Kidney epithelial cell (primary cell): ENCODE results near the gene POLR2A. TPM values are rescaled to one million over a fixed set of nuclear protein-coding genes. Genes with fewer than 3 reads are reported as not detected.

Experiments used
- DNase-seq: peaks from one replicate; pipeline ENCODE4 v3.0.0-alpha.2; 2010; ENCODE audit warnings: low read depth
- H3K27me3 ChIP-seq: 2 replicates; pipeline ENCODE4 v1.6.0; 2011; ENCODE audit warnings: low read length; ENCODE audit not compliant: control insufficient read depth, insufficient read depth
- H3K36me3 ChIP-seq: 2 replicates; pipeline ENCODE4 v1.5.1; 2011; ENCODE audit warnings: low read length; ENCODE audit not compliant: control insufficient read depth, insufficient read depth
- H3K4me3 ChIP-seq: 2 replicates; pipeline ENCODE4 v1.5.1; 2011; ENCODE audit warnings: low read depth, mild to moderate bottlenecking, control low read depth, low read length
- total RNA-seq: library from RNA; depleted of rRNA; stranded (reverse); fragments of >200 nt; gene quantifications from 2 replicates; pipeline ENCODE4 v1.2.3, GENCODE V29; 2015
- TF ChIP-seq, protein P1 (sequence below): IDR thresholded peaks from 2 replicates; pipeline ENCODE4 v1.5.1; 2011; ENCODE audit warnings: mild to moderate bottlenecking, moderate library complexity, low read length, control low read depth, inconsistent platforms; ENCODE audit not compliant: insufficient read depth, poor library complexity, severe bottlenecking

The POLR2A gene
- total RNA-seq, 1 donor from 2014 or later, result 56.9 TPM

DNA sequence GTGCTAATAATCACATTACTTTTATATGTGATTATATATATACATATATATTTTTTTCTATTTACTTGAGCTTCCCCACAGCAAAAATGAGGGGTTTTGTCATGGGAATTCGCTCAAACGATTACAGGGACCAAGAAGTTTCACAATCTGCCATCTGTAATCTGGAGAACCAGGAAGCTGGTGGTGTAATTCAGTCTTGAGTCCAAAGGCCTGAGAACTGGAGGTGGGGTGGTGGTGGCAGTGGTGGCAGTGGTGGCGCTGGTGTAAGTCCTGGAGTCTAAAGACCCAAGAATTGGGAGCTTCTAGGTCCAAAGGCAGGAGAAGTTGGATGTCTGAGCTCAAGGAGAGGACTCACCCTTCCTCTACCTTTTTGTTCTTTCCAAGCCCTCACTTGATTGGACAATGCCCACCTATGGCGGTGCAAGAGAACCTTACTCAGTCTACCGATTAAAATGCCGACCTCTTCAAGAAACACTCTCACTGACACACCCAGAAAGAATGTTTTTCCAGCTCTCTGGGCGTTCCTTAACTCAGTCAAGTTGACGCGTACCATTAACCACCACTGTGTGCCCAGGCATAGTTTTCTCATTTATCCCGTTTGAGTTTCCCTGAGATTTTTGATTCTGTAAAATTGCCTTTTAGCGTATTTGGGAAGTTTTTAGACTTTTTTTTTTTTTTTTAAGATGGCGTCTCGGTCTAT, 31.9 kb downstream of the POLR2A start:
- peaks cover 5% of the 10 kb centered on the region for H3K36me3 ChIP-seq
- no peak for DNase-seq
- H3K4me3 ChIP-seq, result no peak overlapping the region
- TF ChIP-seq, protein P1, sequence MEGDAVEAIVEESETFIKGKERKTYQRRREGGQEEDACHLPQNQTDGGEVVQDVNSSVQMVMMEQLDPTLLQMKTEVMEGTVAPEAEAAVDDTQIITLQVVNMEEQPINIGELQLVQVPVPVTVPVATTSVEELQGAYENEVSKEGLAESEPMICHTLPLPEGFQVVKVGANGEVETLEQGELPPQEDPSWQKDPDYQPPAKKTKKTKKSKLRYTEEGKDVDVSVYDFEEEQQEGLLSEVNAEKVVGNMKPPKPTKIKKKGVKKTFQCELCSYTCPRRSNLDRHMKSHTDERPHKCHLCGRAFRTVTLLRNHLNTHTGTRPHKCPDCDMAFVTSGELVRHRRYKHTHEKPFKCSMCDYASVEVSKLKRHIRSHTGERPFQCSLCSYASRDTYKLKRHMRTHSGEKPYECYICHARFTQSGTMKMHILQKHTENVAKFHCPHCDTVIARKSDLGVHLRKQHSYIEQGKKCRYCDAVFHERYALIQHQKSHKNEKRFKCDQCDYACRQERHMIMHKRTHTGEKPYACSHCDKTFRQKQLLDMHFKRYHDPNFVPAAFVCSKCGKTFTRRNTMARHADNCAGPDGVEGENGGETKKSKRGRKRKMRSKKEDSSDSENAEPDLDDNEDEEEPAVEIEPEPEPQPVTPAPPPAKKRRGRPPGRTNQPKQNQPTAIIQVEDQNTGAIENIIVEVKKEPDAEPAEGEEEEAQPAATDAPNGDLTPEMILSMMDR, result no peak
- no peaks in the 10 kb centered on the region for H3K27me3 ChIP-seq

DNA sequence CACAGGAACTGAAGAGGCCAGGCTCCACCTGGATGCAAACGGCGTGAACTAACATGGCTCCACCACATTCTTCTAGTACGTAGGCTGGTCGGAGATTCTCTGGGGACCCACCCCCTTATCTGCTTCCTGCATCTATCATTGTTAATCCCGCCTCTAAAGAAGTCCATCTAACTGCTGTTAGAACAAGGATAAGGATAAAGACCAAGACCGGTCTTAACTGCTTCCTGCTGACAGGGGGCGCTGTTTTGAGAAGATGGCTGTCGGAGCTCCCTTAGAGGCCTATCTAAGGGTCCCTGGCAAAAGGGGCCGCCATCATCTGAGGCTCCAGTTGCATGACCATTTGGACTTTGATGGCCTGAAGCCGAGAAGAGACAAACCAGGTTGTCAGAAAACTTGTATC, 38.9 kb downstream of the POLR2A start:
- Histone ChIP-seq H3K4me3 (no peak overlapping the region), H3K27me3 (no peaks in the 10 kb centered on the region), H3K36me3 (no peaks in the 10 kb centered on the region)
- DNase-seq, result no peak
- TF ChIP-seq, protein P1, result peak; percentile 28

DNA sequence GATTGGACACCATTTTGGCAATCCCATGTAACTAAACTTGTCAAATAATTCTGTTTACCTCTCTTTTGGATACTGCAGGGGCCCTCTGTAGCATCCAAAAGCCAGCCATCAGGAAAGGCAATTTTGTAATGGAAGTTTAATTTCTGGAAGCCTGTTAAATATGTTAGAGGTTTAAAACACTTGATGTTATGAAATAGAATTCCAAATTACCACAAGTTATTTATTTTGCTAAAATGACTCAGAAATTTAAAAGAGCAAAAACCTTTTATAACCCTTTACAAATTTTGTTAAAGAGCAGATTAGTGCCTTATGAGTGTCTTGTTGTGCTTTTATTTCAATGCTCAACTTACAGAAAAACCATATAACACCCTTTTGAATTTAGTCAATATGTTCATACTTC, 44.7 kb downstream of the POLR2A start:
- TF ChIP-seq, protein P1, result no peak

DNA sequence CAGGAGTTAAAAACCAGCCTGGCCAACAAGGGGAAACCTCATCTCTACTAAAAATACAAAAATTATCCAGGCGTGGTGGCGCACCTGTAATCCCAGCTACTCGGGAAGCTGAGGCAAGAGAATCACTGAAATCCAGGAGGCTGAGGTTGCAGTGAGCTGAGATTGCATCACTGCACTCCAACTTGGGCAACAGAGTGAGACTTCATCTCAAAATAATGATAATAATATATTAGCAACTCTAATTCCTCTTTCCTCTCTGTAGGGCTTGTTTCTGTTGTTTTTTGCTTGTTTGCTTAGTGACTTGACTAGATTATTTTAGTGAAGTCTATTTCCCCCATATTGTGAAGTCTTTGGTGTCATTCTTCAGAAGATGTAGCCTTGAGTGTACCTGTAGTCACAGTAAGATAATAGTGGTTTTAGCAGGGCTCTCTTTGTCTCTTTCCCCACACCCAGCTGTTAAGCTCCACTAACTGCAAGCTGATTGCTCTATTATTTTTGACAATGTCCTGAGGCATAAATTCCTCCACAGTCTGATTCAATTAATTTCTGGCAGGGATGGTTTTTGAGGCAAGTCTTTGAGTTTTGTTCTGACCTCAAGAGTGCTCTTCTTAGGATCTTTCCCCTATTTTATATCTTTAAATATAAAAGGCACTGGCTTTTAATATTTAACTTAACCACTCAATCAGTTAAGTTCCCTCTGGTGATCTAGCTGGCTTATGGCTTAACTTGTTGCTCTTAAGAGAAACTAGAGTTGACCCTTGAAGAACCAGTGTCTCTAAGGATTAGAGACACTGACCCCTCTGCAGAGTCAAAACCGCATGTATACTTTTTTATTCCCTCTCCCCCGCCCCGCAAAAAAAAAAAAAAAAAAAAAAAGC, 46.1 kb downstream of the POLR2A start:
- TF ChIP-seq, protein P1, result no peak
- no peaks in the 10 kb centered on the region for H3K36me3 ChIP-seq
- no peak for DNase-seq
- H3K27me3 ChIP-seq, result no peaks in the 10 kb centered on the region
- H3K4me3 ChIP-seq, result no peak overlapping the region

More for the DNA sequence above, 44.7 kb downstream of the POLR2A start:
- no peak overlapping the region for H3K4me3 ChIP-seq
- H3K27me3 ChIP-seq, result no peaks in the 10 kb centered on the region
- H3K36me3 ChIP-seq, result no peaks in the 10 kb centered on the region
- DNase-seq, result no peak

DNA sequence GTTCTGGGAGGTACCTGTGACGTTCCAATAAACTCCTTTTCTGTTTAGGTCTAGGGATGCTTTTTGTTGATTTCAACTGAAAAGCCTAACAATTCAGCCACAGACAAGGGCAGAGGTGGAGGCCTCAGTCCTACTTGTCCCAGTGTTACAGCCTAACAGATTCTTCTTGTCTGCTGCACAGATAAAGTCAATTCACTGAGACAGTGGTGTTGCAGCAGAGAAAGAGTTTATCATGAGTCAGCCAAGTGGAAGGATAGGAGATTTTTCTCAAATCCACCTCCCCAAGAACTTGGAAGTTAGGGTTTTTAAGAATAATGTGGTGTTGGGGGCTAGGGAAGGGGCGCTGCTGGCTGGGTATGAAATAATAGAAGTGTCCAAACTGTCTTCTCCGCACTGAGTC, 53.9 kb downstream of the POLR2A start:
- Histone ChIP-seq H3K4me3 (no peak overlapping the region), H3K27me3 (no peaks in the 10 kb centered on the region), H3K36me3 (no peaks in the 10 kb centered on the region)
- DNase-seq, result no peak
- TF ChIP-seq, protein P1, result no peak
